ENCODE results near the gene IMPA2.

GRCh38 chr18:11953113-11953512 is 28.2 kb upstream of the IMPA2 start:
- TF ChIP-seq, protein P1, sequence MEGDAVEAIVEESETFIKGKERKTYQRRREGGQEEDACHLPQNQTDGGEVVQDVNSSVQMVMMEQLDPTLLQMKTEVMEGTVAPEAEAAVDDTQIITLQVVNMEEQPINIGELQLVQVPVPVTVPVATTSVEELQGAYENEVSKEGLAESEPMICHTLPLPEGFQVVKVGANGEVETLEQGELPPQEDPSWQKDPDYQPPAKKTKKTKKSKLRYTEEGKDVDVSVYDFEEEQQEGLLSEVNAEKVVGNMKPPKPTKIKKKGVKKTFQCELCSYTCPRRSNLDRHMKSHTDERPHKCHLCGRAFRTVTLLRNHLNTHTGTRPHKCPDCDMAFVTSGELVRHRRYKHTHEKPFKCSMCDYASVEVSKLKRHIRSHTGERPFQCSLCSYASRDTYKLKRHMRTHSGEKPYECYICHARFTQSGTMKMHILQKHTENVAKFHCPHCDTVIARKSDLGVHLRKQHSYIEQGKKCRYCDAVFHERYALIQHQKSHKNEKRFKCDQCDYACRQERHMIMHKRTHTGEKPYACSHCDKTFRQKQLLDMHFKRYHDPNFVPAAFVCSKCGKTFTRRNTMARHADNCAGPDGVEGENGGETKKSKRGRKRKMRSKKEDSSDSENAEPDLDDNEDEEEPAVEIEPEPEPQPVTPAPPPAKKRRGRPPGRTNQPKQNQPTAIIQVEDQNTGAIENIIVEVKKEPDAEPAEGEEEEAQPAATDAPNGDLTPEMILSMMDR (IDR thresholded peaks at IDR 0.05): no peak
- no peak for TF ChIP-seq POLR2A (IDR thresholded peaks at IDR 0.05)
